Brain microvascular endothelial cell (primary cell): ENCODE measurements around the gene RHOBTB3.
A peak's percentile ranks its signal among the peaks of the same experiment; 100 is the strongest.

Experiments used
- DNase-seq: peaks from one replicate; pipeline ENCODE4 v3.0.0-alpha.2; 2020
- H3K27ac ChIP-seq: fragments of 250-450 bp; sonication (Bioruptor Pico); 2 replicates; pipeline ENCODE4 v1.5.1; 2020; ENCODE audit warnings: mild to moderate bottlenecking, moderate library complexity
- H3K27me3 ChIP-seq: fragments of 250-450 bp; sonication (Bioruptor Pico); replicated peaks from 2 replicates; pipeline ENCODE4 v1.5.1; 2020; ENCODE audit warnings: mild to moderate bottlenecking
- H3K36me3 ChIP-seq: fragments of 250-450 bp; sonication (Bioruptor Pico); replicated peaks from 2 replicates; pipeline ENCODE4 v1.5.1; 2020; ENCODE audit warnings: mild to moderate bottlenecking
- H3K4me3 ChIP-seq: 2 replicates; pipeline ENCODE4 v1.5.1; 2011; ENCODE audit warnings: low read depth, mild to moderate bottlenecking, control low read depth, low read length, moderate library complexity
- CTCF ChIP-seq: IDR thresholded peaks from 2 replicates; pipeline ENCODE4 v1.5.1; 2011; ENCODE audit warnings: low read depth, mild to moderate bottlenecking, moderate library complexity, low read length, control low read depth, inconsistent platforms; ENCODE audit errors: missing control alignments
- in situ Hi-C: cut with HindIII; loops from 2 replicates; pipeline ENCODE4 v1.10.0; 2017; ENCODE audit warnings: low sequenced_read_pairs, low pct_ligation_motif_present

Gene RHOBTB3

GRCh38 chr5:95778713-95779436 is 47.7 kb downstream of the RHOBTB3 start:
- no peak overlapping the region for H3K27ac ChIP-seq

DNA sequence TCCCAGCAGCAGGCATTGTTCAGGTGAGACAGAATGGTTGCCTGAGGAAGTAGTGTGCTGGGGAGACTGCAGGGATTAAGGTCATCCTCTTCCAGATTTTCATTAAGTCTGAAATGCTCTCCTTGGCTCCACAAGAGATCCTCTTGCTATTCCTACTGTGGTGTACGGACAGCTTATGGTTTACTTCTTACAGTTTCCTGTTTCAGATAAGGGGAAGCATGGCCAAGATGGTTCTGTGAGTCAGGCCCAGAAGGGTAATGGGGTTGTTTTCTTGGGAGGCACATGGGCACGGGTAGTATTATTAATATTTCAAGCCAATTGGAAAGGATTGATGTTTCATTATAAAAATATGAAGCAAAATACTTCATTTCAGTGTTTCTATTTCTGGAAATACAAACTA is 48.5 kb downstream of the RHOBTB3 start:
- Histone ChIP-seq H3K27ac (no peak overlapping the region), H3K4me3 (no peak overlapping the region), H3K27me3 (no peaks in the 10 kb centered on the region), H3K36me3 (peaks cover 10% of the 10 kb centered on the region)
- TF ChIP-seq CTCF, result no peak
- peak; percentile 36 for DNase-seq
- in situ Hi-C loops, result no loop called here

More at GRCh38 chr5:95778713-95779436, 47.7 kb downstream of the RHOBTB3 start:
- TF ChIP-seq CTCF, result no peak
- no peak for DNase-seq
- peaks cover 3% of the 10 kb centered on the region for H3K36me3 ChIP-seq
- no peaks in the 10 kb centered on the region for H3K27me3 ChIP-seq
- in situ Hi-C loops, result no loop called here
- no peak overlapping the region for H3K4me3 ChIP-seq

GRCh38 chr5:95780597-95780996 is 49.5 kb downstream of the RHOBTB3 start:
- Histone ChIP-seq H3K36me3 (peaks cover 15% of the 10 kb centered on the region), H3K4me3 (no peak overlapping the region), H3K27me3 (no peaks in the 10 kb centered on the region), H3K27ac (no peak overlapping the region)
- in situ Hi-C loops, result no loop called here
- no peak for DNase-seq
- TF ChIP-seq CTCF, result no peak

DNA sequence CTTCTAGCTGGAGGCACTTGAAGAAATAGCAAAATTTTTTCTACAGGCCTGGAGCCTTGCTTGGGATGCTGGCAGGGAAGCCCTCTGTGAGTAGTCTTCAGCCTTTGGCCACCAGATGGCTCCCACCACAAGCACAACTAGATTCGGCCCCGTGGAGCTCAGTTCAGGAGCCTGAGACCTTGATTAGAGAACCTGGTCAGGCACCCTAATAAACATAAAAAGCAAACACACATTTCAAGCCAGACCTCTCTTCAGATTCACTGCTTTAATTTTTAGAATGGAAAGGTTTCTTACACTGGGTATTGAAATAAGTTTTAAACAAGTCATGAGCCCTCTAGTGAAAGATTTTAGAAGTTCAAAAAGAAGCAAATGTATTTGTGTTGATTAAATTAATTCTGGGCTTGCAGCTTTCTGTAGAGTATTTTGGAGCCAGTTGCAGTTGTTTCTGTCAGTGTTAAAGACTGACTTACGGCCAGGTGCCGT is 50.0 kb downstream of the RHOBTB3 start:
- H3K4me3 ChIP-seq, result no peak overlapping the region
- H3K36me3 ChIP-seq, result peaks cover 15% of the 10 kb centered on the region
- no peaks in the 10 kb centered on the region for H3K27me3 ChIP-seq
- TF ChIP-seq CTCF, result peak; percentile 94
- in situ Hi-C loops, result no loop called here
- H3K27ac ChIP-seq, result no peak overlapping the region
- DNase-seq, result peak; percentile 78

GRCh38 chr5:95782181-95782580 is 51.0 kb downstream of the RHOBTB3 start:
- DNase-seq, result no peak
- TF ChIP-seq CTCF, result no peak
- Histone ChIP-seq H3K4me3 (no peak overlapping the region), H3K27me3 (no peaks in the 10 kb centered on the region), H3K27ac (no peak overlapping the region), H3K36me3 (peaks cover 20% of the 10 kb centered on the region)
- in situ Hi-C loops, result no loop called here

DNA sequence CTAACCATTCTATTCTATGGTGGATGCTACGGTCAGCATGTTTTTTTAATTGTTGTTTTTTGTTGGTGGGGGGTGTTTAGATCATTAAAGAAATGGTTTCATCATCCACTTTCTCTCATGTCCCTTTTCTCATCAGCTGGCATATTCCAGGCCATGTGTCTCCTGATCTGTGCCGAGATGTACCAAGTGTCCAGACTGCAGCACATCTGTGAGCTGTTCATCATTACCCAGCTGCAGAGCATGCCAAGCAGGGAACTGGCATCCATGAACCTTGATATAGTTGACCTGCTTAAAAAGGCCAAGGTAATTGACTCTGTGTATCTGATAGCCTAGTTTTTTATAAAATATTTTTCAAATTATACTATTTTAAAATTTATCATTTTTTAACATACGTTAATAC is 52.5 kb downstream of the RHOBTB3 start:
- no peak for DNase-seq
- Histone ChIP-seq H3K4me3 (no peak overlapping the region), H3K36me3 (peaks cover 31% of the 10 kb centered on the region), H3K27ac (no peak overlapping the region), H3K27me3 (no peaks in the 10 kb centered on the region)
- TF ChIP-seq CTCF, result no peak
- in situ Hi-C loops, result no loop called here
